Spleen (tissue), 7 donors: ENCODE results near the gene WNK2.

ENCODE experiments used
- POLR2AphosphoS5 ChIP-seq, 3 donors: sonication (generic); formaldehyde crosslinking; IDR thresholded peaks; one replicate each; pipeline ENCODE4 v1.5.1; 2017; ENCODE audit warnings: antibody characterized with exemption in 3 of 3
- TF ChIP-seq, protein P1 (sequence below), 11 experiments: fragments of 200-600 bp in 7 of 11; fragments of 450-650 bp in 4 of 11; sonication (generic) in 4 of 11; IDR thresholded peaks in 8 of 11; conservative IDR thresholded peaks in 3 of 11; 1 replicate in 7 of 11; 2 replicates in 4 of 11; pipeline versions ENCODE4 v1.4.0 to v1.8.0; 2016 to 2021; ENCODE audit warnings: antibody characterized with exemption in 11 of 11, inconsistent platforms in 4 of 11, mild to moderate bottlenecking in 1 of 11
- donor health status: DM: no; HTN: no; CAD: no; lungs with moderate emphysema.
- donor health status: DM: no; HTN: no; CAD: no.
- donor health status: DM: no; HTN: no; CAD: no.

DNA sequence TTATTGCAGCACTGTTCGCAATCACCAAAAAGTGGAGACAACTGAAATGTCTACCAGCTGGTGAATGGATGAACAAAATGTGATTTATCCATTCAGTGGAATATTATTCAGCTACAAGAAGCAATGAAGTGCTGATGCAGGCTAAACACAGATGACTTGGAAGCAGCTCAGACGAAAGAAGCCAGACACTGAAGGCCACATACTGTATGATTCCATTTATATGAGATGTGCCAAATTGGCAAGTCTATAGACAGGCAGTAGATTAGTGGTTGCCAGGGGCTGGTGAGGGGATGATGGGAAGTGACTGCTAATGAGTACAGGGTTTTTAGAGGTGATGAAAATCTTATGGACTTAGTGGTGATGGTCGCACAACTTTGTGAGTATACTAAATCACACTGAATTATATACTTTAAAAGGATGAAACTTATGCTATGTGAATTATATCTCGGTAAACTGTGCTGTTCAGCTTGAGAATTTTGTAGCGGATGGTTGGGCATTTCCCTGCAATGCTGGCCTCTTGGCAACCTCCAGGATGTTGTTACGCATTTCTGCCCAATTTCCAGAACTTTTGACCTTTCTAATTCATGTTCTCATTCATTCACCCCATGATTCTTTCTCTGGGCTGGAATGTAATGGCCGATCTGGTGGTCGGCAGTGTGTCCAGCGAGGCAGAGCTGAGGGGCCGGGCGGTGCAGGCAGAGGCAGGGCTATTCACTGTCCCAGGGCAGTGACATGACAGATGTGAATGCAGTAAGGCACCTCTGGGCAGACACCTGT lies 22.0 kb upstream of the WNK2 start:
- TF ChIP-seq, protein P1, sequence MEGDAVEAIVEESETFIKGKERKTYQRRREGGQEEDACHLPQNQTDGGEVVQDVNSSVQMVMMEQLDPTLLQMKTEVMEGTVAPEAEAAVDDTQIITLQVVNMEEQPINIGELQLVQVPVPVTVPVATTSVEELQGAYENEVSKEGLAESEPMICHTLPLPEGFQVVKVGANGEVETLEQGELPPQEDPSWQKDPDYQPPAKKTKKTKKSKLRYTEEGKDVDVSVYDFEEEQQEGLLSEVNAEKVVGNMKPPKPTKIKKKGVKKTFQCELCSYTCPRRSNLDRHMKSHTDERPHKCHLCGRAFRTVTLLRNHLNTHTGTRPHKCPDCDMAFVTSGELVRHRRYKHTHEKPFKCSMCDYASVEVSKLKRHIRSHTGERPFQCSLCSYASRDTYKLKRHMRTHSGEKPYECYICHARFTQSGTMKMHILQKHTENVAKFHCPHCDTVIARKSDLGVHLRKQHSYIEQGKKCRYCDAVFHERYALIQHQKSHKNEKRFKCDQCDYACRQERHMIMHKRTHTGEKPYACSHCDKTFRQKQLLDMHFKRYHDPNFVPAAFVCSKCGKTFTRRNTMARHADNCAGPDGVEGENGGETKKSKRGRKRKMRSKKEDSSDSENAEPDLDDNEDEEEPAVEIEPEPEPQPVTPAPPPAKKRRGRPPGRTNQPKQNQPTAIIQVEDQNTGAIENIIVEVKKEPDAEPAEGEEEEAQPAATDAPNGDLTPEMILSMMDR (IDR thresholded peaks at IDR 0.05 in 8 of 11, conservative IDR thresholded peaks at IDR 0.05 in 3 of 11) = no peak
- no peak for TF ChIP-seq POLR2AphosphoS5 (IDR thresholded peaks at IDR 0.05)
